PC-3 (cell line): ENCODE measurements around the gene LINC01488. TPM values are rescaled to one million over a fixed set of nuclear protein-coding genes. Genes with fewer than 3 reads are reported as not detected.

Experiments
- ATAC-seq: fragments of 200-7000 bp; cut with Tn5 transposase; 2 replicates; pipeline ENCODE4 v1.9.1; 2020; ENCODE audit warnings: mild to moderate bottlenecking, moderate library complexity
- BruUV-seq: library from RNA; stranded (reverse); fragments of 400-500 nt; replicated peaks from 2 replicates; lab custom pipeline; 2021; lab: Mats Ljungman, UMichigan
- CTCF ChIA-PET: fragments of 300-600 bp; sonication (Branson Sonifier 250); formaldehyde crosslinking; loops from one replicate; lab custom pipeline; 2022; ENCODE audit warnings: antibody characterized with exemption; lab: Charles Lee
- POLR2A ChIA-PET: fragments of 300-600 bp; sonication (Branson Sonifier 250); formaldehyde crosslinking; loops from one replicate; lab custom pipeline; 2022; ENCODE audit warnings: antibody characterized with exemption; ENCODE audit not compliant: unreplicated experiment; lab: Charles Lee
- DNase-seq: peaks from one replicate; pipeline ENCODE4 v3.0.0-alpha.2; 2015
- H2AFZ ChIP-seq: fragments of 300-600 bp; sonication (generic); 2 replicates; pipeline ENCODE4 v1.6.0; 2016; ENCODE audit warnings: antibody characterized with exemption, low read length
- H3F3A ChIP-seq: fragments of 300-600 bp; sonication (generic); one replicate; pipeline ENCODE4 v1.6.0; 2017; ENCODE audit warnings: antibody characterized with exemption, low read length, control low read depth, mild to moderate bottlenecking; ENCODE audit not compliant: unreplicated experiment
- H3K27ac ChIP-seq: fragments of 300-600 bp; sonication (generic); 2 replicates; pipeline ENCODE4 v1.5.1; 2016; ENCODE audit warnings: mild to moderate bottlenecking, low read length
- H3K27me3 ChIP-seq: fragments of 300-600 bp; sonication (generic); 2 replicates; pipeline ENCODE4 v1.6.1; 2016; ENCODE audit warnings: low read length, mixed read lengths
- H3K36me3 ChIP-seq: fragments of 300-600 bp; sonication (generic); 2 replicates; pipeline ENCODE4 v1.6.1; 2016; ENCODE audit warnings: low read depth, mixed run types, low read length, mixed read lengths
- H3K4me1 ChIP-seq: fragments of 300-600 bp; sonication (generic); 2 replicates; pipeline ENCODE4 v1.5.1; 2016; ENCODE audit warnings: low read length; ENCODE audit not compliant: insufficient read depth
- H3K4me2 ChIP-seq: fragments of 300-600 bp; sonication (generic); 2 replicates; pipeline ENCODE4 v1.6.0; 2016; ENCODE audit warnings: low read length
- H3K4me3 ChIP-seq: fragments of 300-600 bp; sonication (generic); 2 replicates; pipeline ENCODE4 v1.5.1; 2016; ENCODE audit warnings: mild to moderate bottlenecking, low read length, mixed read lengths
- H3K79me2 ChIP-seq: fragments of 300-600 bp; sonication (generic); 2 replicates; pipeline ENCODE4 v1.6.1; 2017; ENCODE audit warnings: low read length, mixed read lengths
- H3K9ac ChIP-seq: fragments of 300-600 bp; sonication (generic); 2 replicates; pipeline ENCODE4 v1.6.0; 2016; ENCODE audit warnings: mild to moderate bottlenecking, low read length
- H3K9me2 ChIP-seq: fragments of 300-600 bp; sonication (generic); replicated peaks from 2 replicates; pipeline ENCODE4 v1.6.1; 2016; ENCODE audit warnings: mixed run types, low read length, mixed read lengths
- H3K9me3 ChIP-seq: fragments of 300-600 bp; sonication (generic); 2 replicates; pipeline ENCODE4 v1.6.1; 2016; ENCODE audit warnings: low read length, mixed read lengths
- H4K20me1 ChIP-seq: fragments of 300-600 bp; sonication (generic); 2 replicates; pipeline ENCODE4 v1.6.1; 2016; ENCODE audit warnings: low read length, mixed read lengths
- EZH2 ChIP-seq: fragments of 300-600 bp; sonication (generic); IDR thresholded peaks from one replicate; pipeline ENCODE4 v1.6.1; 2017; ENCODE audit warnings: antibody characterized with exemption, mild to moderate bottlenecking, low read length; ENCODE audit not compliant: unreplicated experiment
- EZH2phosphoT487 ChIP-seq: fragments of 300-600 bp; sonication (generic); IDR thresholded peaks from 2 replicates; pipeline ENCODE4 v1.6.1; 2018; ENCODE audit warnings: mild to moderate bottlenecking, antibody characterized with exemption, low read length, borderline replicate concordance
- intact Hi-C: fragments of 100-400 bp; cut with micrococcal nuclease; formaldehyde crosslinking; loops from 2 replicates; pipeline ENCODE4 v1.9.0; 2023
- total RNA-seq: library from RNA; depleted of rRNA; stranded (reverse); fragments of >200 nt; gene quantifications from 2 replicates; pipeline ENCODE4 v1.2.3, GENCODE V29; 2014
- TF ChIP-seq, protein P1 (sequence below): fragments of 300-600 bp; sonication (generic); conservative IDR thresholded peaks from 2 replicates; pipeline ENCODE4 v1.5.1; 2017; ENCODE audit warnings: antibody characterized with exemption, low read depth, mild to moderate bottlenecking, low read length

LINC01488 gene
- total RNA-seq, 1 experiment from 2014 or later, result not detected

DNA sequence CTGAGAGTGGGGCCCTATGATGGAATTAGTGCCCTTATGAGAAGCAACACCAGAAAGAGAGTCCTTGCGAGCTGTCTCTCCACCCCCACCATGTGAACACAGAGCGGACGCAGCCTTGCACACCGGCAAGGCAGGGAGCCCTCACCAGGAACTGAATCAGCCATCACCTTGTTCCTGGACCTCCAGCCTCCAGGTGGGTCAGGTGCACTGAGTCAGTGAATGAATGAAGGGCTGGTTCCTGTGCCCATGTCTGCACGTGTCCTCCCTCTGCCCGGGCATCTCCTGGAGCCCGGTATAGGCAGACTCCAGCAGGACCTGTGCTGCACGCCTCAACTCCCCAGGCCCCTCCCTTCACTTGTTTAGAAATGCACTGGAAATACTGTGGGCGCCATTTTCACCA is 54.9 kb downstream of the LINC01488 start:
- H3K9me2 ChIP-seq, result no peaks in the 10 kb centered on the region
- H3K36me3 ChIP-seq, result no peaks in the 10 kb centered on the region
- H3K9ac ChIP-seq, result no peak overlapping the region
- ATAC-seq, result no peak
- H3K4me3 ChIP-seq, result no peak overlapping the region
- no peak for DNase-seq
- no peaks in the 10 kb centered on the region for H3K79me2 ChIP-seq
- no TSS peak for BruUV-seq
- no peak overlapping the region for H3K27ac ChIP-seq
- POLR2A ChIA-PET, result no interaction called here
- intact Hi-C loops, result no loop called here
- H3K9me3 ChIP-seq, result no peaks in the 10 kb centered on the region
- peaks cover under 1% of the 10 kb centered on the region; the same call in 1 of the 2 replicates for H3K4me1 ChIP-seq
- H3F3A ChIP-seq, result no peaks in the 10 kb centered on the region
- TF ChIP-seq EZH2phosphoT487 (no peak), EZH2 (no peak)
- TF ChIP-seq, protein P1, sequence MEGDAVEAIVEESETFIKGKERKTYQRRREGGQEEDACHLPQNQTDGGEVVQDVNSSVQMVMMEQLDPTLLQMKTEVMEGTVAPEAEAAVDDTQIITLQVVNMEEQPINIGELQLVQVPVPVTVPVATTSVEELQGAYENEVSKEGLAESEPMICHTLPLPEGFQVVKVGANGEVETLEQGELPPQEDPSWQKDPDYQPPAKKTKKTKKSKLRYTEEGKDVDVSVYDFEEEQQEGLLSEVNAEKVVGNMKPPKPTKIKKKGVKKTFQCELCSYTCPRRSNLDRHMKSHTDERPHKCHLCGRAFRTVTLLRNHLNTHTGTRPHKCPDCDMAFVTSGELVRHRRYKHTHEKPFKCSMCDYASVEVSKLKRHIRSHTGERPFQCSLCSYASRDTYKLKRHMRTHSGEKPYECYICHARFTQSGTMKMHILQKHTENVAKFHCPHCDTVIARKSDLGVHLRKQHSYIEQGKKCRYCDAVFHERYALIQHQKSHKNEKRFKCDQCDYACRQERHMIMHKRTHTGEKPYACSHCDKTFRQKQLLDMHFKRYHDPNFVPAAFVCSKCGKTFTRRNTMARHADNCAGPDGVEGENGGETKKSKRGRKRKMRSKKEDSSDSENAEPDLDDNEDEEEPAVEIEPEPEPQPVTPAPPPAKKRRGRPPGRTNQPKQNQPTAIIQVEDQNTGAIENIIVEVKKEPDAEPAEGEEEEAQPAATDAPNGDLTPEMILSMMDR, result no peak
- no peak overlapping the region for H3K4me2 ChIP-seq
- CTCF ChIA-PET, result no interaction called here
- no peak overlapping the region for H2AFZ ChIP-seq
- no peaks in the 10 kb centered on the region for H4K20me1 ChIP-seq
- no peaks in the 10 kb centered on the region for H3K27me3 ChIP-seq

- POLR2A ChIA-PET, result interaction anchor here (0.9 kb wide), 1 partner anchor 860 kb away, joined by 3 read pairs; no protein-coding TSS in a partner anchor
- intact Hi-C loops, result no loop called here
- Histone ChIP-seq H3K4me1 (peaks cover 7% of the 10 kb centered on the region; the same call in 1 of the 2 replicates), H3K4me2 (no peak overlapping the region), H3K9me2 (no peaks in the 10 kb centered on the region), H3K27me3 (no peaks in the 10 kb centered on the region), H3F3A (no peaks in the 10 kb centered on the region), H3K27ac (no peak overlapping the region), H3K79me2 (no peaks in the 10 kb centered on the region), H3K36me3 (no peaks in the 10 kb centered on the region), H4K20me1 (no peaks in the 10 kb centered on the region), H3K9ac (no peak overlapping the region), H2AFZ (no peak overlapping the region), H3K9me3 (no peaks in the 10 kb centered on the region), H3K4me3 (no peak overlapping the region)
- DNase-seq, result no peak
- BruUV-seq, result no TSS peak
- ATAC-seq, result no peak
- no peak for TF ChIP-seq EZH2phosphoT487
- TF ChIP-seq, protein P1, result no peak
- TF ChIP-seq EZH2, result no peak
- CTCF ChIA-PET, result no interaction called here
Measured at GRCh38 chr11:69537126-69537525, 55.7 kb downstream of the LINC01488 start.

DNA sequence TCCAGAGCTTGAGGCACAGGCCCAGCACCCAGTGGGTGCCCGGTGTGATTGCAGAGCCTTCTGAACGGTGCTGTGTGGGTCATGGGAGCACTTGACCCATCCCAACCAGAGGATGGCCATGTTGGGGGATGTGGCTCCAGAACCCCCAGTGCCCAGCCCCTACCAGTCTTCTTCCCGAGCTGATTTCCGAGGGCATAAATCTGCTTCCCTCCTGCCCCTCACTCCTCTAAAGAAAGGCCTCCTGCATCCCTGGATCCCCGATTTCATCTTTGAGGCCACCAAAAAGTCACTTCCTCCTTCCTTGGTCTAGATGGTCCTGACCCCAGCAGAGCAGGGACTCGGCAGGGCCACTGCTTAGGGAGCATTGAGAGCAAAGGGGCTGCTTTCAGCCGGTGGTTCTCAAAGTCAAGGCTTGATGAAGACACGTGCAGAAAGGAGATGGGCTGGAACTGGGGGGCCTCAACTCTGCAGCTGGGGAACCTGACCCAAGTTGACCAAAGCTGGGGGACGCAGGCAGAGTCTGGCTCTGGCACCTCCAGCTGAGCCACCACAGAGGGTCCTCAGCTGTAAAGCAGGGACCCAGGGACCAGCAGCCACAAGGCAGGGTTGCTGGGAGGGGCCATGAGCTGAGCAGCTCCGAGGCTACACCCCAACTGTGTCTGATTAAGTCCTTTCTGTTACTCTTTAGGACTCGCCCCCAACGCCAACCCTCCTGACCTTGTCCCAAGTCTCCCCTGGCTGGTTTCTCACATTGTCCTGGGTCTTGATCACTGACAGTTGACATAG is 56.6 kb downstream of the LINC01488 start:
- TF ChIP-seq EZH2 (no peak), EZH2phosphoT487 (no peak)
- TF ChIP-seq, protein P1, result no peak
- ChIA-PET POLR2A (no interaction called here), CTCF (no interaction called here)
- no peak overlapping the region for H3K4me2 ChIP-seq
- no peaks in the 10 kb centered on the region for H3K36me3 ChIP-seq
- no TSS peak for BruUV-seq
- intact Hi-C loops, result no loop called here
- H3K9me2 ChIP-seq, result no peaks in the 10 kb centered on the region
- H2AFZ ChIP-seq, result no peak overlapping the region
- no peaks in the 10 kb centered on the region for H3K79me2 ChIP-seq
- H4K20me1 ChIP-seq, result no peaks in the 10 kb centered on the region
- H3K27me3 ChIP-seq, result no peaks in the 10 kb centered on the region
- H3K9me3 ChIP-seq, result no peaks in the 10 kb centered on the region
- peaks cover 7% of the 10 kb centered on the region; the same call in 1 of the 2 replicates for H3K4me1 ChIP-seq
- H3F3A ChIP-seq, result no peaks in the 10 kb centered on the region
- no peak overlapping the region for H3K27ac ChIP-seq
- DNase-seq (no peak), ATAC-seq (no peak)
- no peak overlapping the region for H3K4me3 ChIP-seq
- H3K9ac ChIP-seq, result no peak overlapping the region
